K562 (cell line): ENCODE data around the gene CDC42EP3. TPM values are rescaled to one million over a fixed set of nuclear protein-coding genes. Genes with fewer than 3 reads are reported as not detected.

Experiments used
- ATAC-seq: fragments of 200-7000 bp; cut with Tn5 transposase; 3 replicates; pipeline ENCODE4 v1.9.1; 2020; ENCODE audit warnings: moderate library complexity
- BruUV-seq: library from RNA; stranded (reverse); fragments of 400-500 nt; replicated peaks from 2 replicates; lab custom pipeline; 2021; lab: Mats Ljungman, UMichigan
- CTCF ChIA-PET: fragments of 300-600 bp; formaldehyde crosslinking; extraction: SDS; loops from one replicate; lab custom pipeline; 2021; ENCODE audit warnings: low intra/inter-chr PET ratio; lab: Yijun Ruan, JAX
- POLR2A ChIA-PET: fragments of 300-600, 350-650 bp; sonication (Branson Sonifier 250); formaldehyde crosslinking; extraction: SDS; loops from one replicate; lab custom pipeline; 2021; ENCODE audit warnings: antibody characterized with exemption, inconsistent platforms; lab: Yijun Ruan, JAX
- DNase-seq, 4 experiments: peaks; one replicate each; pipeline versions ENCODE4 v3.0.0 to v3.0.0-alpha.2; 2011 to 2018; ENCODE audit warnings: low spot score in 3 of 4, mixed read lengths in 3 of 4; ENCODE audit errors: extremely low read depth in 1 of 4
- FAIRE-seq: peaks from 2 replicates; lab custom pipeline; 2011; peaks lifted over from hg19 to GRCh38; lab: Jason Lieb, UNC
- H2AFZ ChIP-seq: 2 replicates; pipeline ENCODE4 v1.6.0; 2011; ENCODE audit warnings: low read depth, low read length, control low read depth, inconsistent platforms
- H3K27ac ChIP-seq: fragments of 200-600 bp; 3 replicates; pipeline ENCODE4 v1.8.0; 2011; ENCODE audit warnings: low read depth, mild to moderate bottlenecking, control low read depth, inconsistent platforms, low read length, moderate library complexity, mixed read lengths; ENCODE audit errors: extremely low read depth
- H3K27me3 ChIP-seq, 2 experiments: fragments of 300-600 bp in 1 of 2; 2 replicates in 1 of 2; 3 replicates in 1 of 2; pipeline versions ENCODE4 v1.6.0 to v1.8.0; 2011; ENCODE audit warnings: inconsistent platforms in 2 of 2, low read length in 2 of 2, mild to moderate bottlenecking in 1 of 2, mixed read lengths in 1 of 2, moderate library complexity in 1 of 2; ENCODE audit not compliant: control insufficient read depth in 2 of 2, insufficient read depth in 2 of 2
- H3K36me3 ChIP-seq: fragments of 300-600 bp; 3 replicates; pipeline ENCODE4 v1.8.0; 2011; ENCODE audit warnings: mild to moderate bottlenecking, low read length, inconsistent platforms; ENCODE audit not compliant: control insufficient read depth, insufficient read depth
- H3K4me1 ChIP-seq, 2 experiments: fragments of 200-600 bp in 1 of 2; replicated peaks in 1 of 2; 2 replicates in 1 of 2; 3 replicates in 1 of 2; pipeline versions ENCODE4 v1.5.1 to v1.8.0; 2011; ENCODE audit warnings: inconsistent platforms in 2 of 2, low read length in 2 of 2, mild to moderate bottlenecking in 1 of 2, mixed read lengths in 1 of 2, moderate library complexity in 1 of 2; ENCODE audit not compliant: control insufficient read depth in 2 of 2, insufficient read depth in 2 of 2
- H3K4me2 ChIP-seq: 2 replicates; pipeline ENCODE4 v1.6.1; 2011; ENCODE audit warnings: low read length, control low read depth, inconsistent platforms, mixed read lengths; ENCODE audit not compliant: insufficient read depth
- H3K4me3 ChIP-seq: fragments of 200-600 bp; sonication (generic), shearing (Covaris generic); 2 replicates; pipeline ENCODE4 v1.5.1; 2016; ENCODE audit warnings: control low read depth, inconsistent platforms
- H3K79me2 ChIP-seq: fragments of 200-600 bp; 3 replicates; pipeline ENCODE4 v1.8.0; 2011; ENCODE audit warnings: low read length, inconsistent platforms; ENCODE audit not compliant: control insufficient read depth, insufficient read depth
- H3K9ac ChIP-seq, 2 experiments: 2 replicates each; pipeline versions ENCODE4 v1.6.0 to v1.6.1; 2011; ENCODE audit warnings: low read depth in 2 of 2, low read length in 2 of 2, control low read depth in 1 of 2, inconsistent platforms in 1 of 2, mild to moderate bottlenecking in 1 of 2, mixed read lengths in 1 of 2; ENCODE audit not compliant: insufficient read depth in 1 of 2
- H3K9me1 ChIP-seq: one replicate; pipeline ENCODE4 v1.6.0; 2011; ENCODE audit warnings: inconsistent platforms, mild to moderate bottlenecking, low read length, moderate library complexity; ENCODE audit not compliant: control insufficient read depth, insufficient read depth
- H3K9me3 ChIP-seq: replicated peaks from 2 replicates; pipeline ENCODE4 v1.5.1; 2011; ENCODE audit warnings: low read depth, low read length, inconsistent platforms; ENCODE audit not compliant: control insufficient read depth, insufficient read depth
- H4K20me1 ChIP-seq: replicated peaks from 2 replicates; pipeline ENCODE4 v1.6.1; 2011; ENCODE audit warnings: low read length, inconsistent platforms, mixed read lengths; ENCODE audit not compliant: control insufficient read depth, insufficient read depth
- CBX1 ChIP-seq: sonication (generic); IDR thresholded peaks from 2 replicates; pipeline ENCODE4 v1.6.1; 2016; ENCODE audit warnings: antibody characterized with exemption, low read depth, mild to moderate bottlenecking
- ETV5 ChIP-seq: sonication (generic); formaldehyde crosslinking; IDR thresholded peaks from 2 replicates; pipeline ENCODE4 v1.4.0; 2020; ENCODE audit warnings: low read depth, mild to moderate bottlenecking, missing genetic modification reagents
- MEIS2 ChIP-seq: fragments of 450-650 bp; IDR thresholded peaks from 2 replicates; pipeline ENCODE4 v1.6.1; 2014; ENCODE audit warnings: mild to moderate bottlenecking; ENCODE audit not compliant: partially characterized antibody
- POLR2H ChIP-seq: IDR thresholded peaks from 2 replicates; pipeline ENCODE4 v1.6.1; 2016; ENCODE audit warnings: missing genetic modification characterization, low read depth, mild to moderate bottlenecking, control low read depth, missing compliant biosample characterization, moderate library complexity
- RBM34 ChIP-seq: fragments of 200-400 bp; formaldehyde crosslinking; IDR thresholded peaks from 2 replicates; pipeline ENCODE4 v1.6.1; 2018; ENCODE audit warnings: low read length, borderline replicate concordance; ENCODE audit not compliant: insufficient read depth
- SMAD4 ChIP-seq: fragments of 250-450 bp; sonication (Bioruptor Pico); conservative IDR thresholded peaks from 2 replicates; pipeline ENCODE4 v1.8.0; 2021; ENCODE audit warnings: inconsistent platforms, mild to moderate bottlenecking, moderate library complexity
- TBP ChIP-seq: optimal IDR thresholded peaks from 2 replicates; pipeline ENCODE3; 2011; ENCODE audit warnings: low read depth, low read length, improper control_type of control experiment
- ZNF347 ChIP-seq: fragments of 450-650 bp; formaldehyde crosslinking; IDR thresholded peaks from 2 replicates; pipeline ENCODE4 v1.4.0; 2020; ENCODE audit warnings: low read depth, mild to moderate bottlenecking, moderate library complexity
- WGBS: fragments of 100-300 bp; shearing (Covaris generic); methylation state at CpG from one replicate; pipeline ENCODE4 v1.1.6; 2016; ENCODE audit warnings: low coverage, mixed read lengths; ENCODE audit not compliant: insufficient coverage; ENCODE audit errors: missing lambda C conversion rate; 5-methylcytosine and 5-hydroxymethylcytosine counted together
- in situ Hi-C: fragments of 300-500 bp; cut with MboI; formaldehyde crosslinking; loops from 4 replicates; pipeline ENCODE4 v1.15.0; 2018; ENCODE audit warnings: inconsistent platforms, mixed read lengths
- intact Hi-C: fragments of 100-400 bp; cut with micrococcal nuclease; formaldehyde crosslinking; loops from 2 replicates; pipeline ENCODE4 v1.14.2; 2022
- polyA plus RNA-seq, 8 experiments: library from polyadenylated mRNA; depleted of rRNA in 4 of 8; stranded (reverse) in 5 of 8; unstranded in 3 of 8; fragments of >200 nt; fragmentation: Nextera tagmentation in 2 of 8; fragmentation: Illumina TruSeq in 1 of 8; extraction: Ambion mirVana in 2 of 8; extraction: Trizol in 1 of 8; gene quantifications; 2 replicates each; pipeline versions ENCODE4 v1.2.1 to v1.2.3, GENCODE V29; 2011 to 2014; ENCODE audit warnings: inconsistent platforms in 1 of 8, missing spikeins in 1 of 8
- total RNA-seq, 7 experiments: library from RNA; depleted of rRNA in 6 of 7; stranded (reverse); fragments of >200 nt in 6 of 7; fragmentation: Illumina TruSeq in 2 of 7; extraction: Trizol in 2 of 7; gene quantifications; 2 replicates each; pipeline versions ENCODE4 v1.2.1 to v1.2.3, GENCODE V29; 2011 to 2021; ENCODE audit warnings: low replicate concordance in 1 of 7

Gene CDC42EP3
- total and polyA plus RNA-seq, 9 of the 15 experiments (the other 6 are each of a cell fraction or from before 2014, with no cell fraction given): 0.72 to 6.4 (median 2.0) TPM

DNA sequence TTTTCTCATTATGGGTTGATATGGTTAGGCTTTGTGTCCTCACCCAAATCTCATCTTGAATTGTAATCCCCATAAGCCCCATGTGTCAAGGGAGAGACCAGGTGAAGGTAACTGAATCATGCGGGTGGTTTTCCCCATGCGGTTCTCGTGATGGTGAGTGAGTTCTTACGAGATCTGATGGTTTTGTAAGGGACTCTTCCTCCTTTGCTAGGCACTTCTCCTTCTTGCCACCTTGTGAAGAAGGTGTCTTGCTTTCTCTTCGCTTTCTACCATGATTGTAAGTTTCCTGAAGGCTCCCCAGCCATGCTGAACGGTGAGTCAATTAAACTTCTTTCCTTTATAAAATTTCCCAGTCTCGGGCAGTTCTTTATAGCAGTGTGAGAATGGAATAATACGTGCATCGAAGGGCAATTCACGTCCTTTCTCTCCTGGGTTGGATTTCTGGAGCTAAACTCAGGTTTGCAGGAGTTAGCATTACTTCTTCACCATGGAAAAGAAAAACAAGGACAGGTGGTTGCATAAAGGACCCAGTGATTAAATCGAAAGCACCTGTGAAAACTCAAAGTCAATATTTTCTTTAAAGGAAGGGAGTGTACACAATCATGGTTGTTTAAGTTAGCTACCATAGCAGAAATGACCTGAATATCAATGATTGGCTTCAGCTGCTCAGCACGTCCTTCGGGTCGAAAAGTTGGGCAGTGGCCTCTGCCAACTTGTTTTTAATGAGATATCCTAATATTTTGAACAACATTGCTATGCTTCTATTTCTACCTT, 54.1 kb downstream of the CDC42EP3 start:
- H3K79me2 ChIP-seq: no peaks in the 10 kb centered on the region
- no peak overlapping the region for H3K27ac ChIP-seq
- no peaks in the 10 kb centered on the region for H4K20me1 ChIP-seq
- H3K4me1 ChIP-seq: peaks cover 0 to 7% of the 10 kb centered on the region in 2 experiments; a peak in 2 of 5 replicates
- in situ Hi-C loops (no loop called here), intact Hi-C loops (no loop called here)
- ChIA-PET POLR2A (no interaction called here), CTCF (no interaction called here)
- BruUV-seq: no TSS peak
- no peak overlapping the region for H3K9ac ChIP-seq
- no peak for FAIRE-seq
- H3K4me3 ChIP-seq: no peak overlapping the region
- ATAC-seq: no peak
- WGBS: 49% methylated on average over 14 of the region's 14 CpGs
- H3K9me3 ChIP-seq: no peaks in the 10 kb centered on the region
- H3K4me2 ChIP-seq: no peak overlapping the region
- TF ChIP-seq TBP (no peak), SMAD4 (no peak), RBM34 (no peak), ETV5 (CRISPR knock-in tag) (no peak), CBX1 (no peak), POLR2H (tag) (no peak), MEIS2 (no peak), ZNF347 (no peak)
- no peaks in the 10 kb centered on the region for H3K27me3 ChIP-seq
- H2AFZ ChIP-seq: no peak overlapping the region
- H3K36me3 ChIP-seq: no peaks in the 10 kb centered on the region
- H3K9me1 ChIP-seq: no peaks in the 10 kb centered on the region
- DNase-seq: no peak
